Neural cell (in vitro differentiated cells): Measurements from ENCODE around the gene PARP12. TPM values are rescaled to one million over a fixed set of nuclear protein-coding genes. Genes with fewer than 3 reads are reported as not detected.

ENCODE experiments used
- H2AFZ ChIP-seq: fragments of 200-600, 300-800 bp; sonication (generic), shearing (Covaris generic); 2 replicates; pipeline ENCODE4 v1.6.0; 2014; ENCODE audit warnings: low read depth, mild to moderate bottlenecking, antibody characterized with exemption, low read length, moderate library complexity
- H3F3A ChIP-seq: fragments of 200-600 bp; shearing (Covaris generic); 2 replicates; pipeline ENCODE4 v1.6.1; 2016; ENCODE audit warnings: mild to moderate bottlenecking, moderate library complexity, mixed read lengths, antibody characterized with exemption, low read length; ENCODE audit not compliant: insufficient read depth, poor library complexity, severe bottlenecking
- H3K27ac ChIP-seq: fragments of 200-600, 300-800 bp; sonication (generic), shearing (Covaris generic); 2 replicates; pipeline ENCODE4 v1.5.1; 2014; ENCODE audit warnings: mild to moderate bottlenecking, low read length, moderate library complexity
- H3K27me3 ChIP-seq: fragments of 300-800, 200-600 bp; sonication (generic), shearing (Covaris generic); 2 replicates; pipeline ENCODE4 v1.6.0; 2014; ENCODE audit warnings: mild to moderate bottlenecking, low read depth, low read length, moderate library complexity; ENCODE audit not compliant: insufficient read depth
- H3K36me3 ChIP-seq: fragments of 300-800, 200-600 bp; sonication (generic), shearing (Covaris generic); 2 replicates; pipeline ENCODE4 v1.5.1; 2014; ENCODE audit warnings: mild to moderate bottlenecking, antibody characterized with exemption, low read length, moderate library complexity; ENCODE audit not compliant: insufficient read depth
- H3K4me2 ChIP-seq: fragments of 300-800, 200-600 bp; sonication (generic), shearing (Covaris generic); 2 replicates; pipeline ENCODE4 v1.6.0; 2014; ENCODE audit warnings: mild to moderate bottlenecking, low read length
- H3K4me3 ChIP-seq: fragments of 300-800, 200-600 bp; sonication (generic), shearing (Covaris generic); 2 replicates; pipeline ENCODE4 v1.5.1; 2014; ENCODE audit warnings: mild to moderate bottlenecking, low read length, moderate library complexity
- H3K79me2 ChIP-seq: fragments of 200-600 bp; shearing (Covaris generic); replicated peaks from 2 replicates; pipeline ENCODE4 v1.6.0; 2014; ENCODE audit warnings: mild to moderate bottlenecking, low read length, moderate library complexity; ENCODE audit not compliant: insufficient read depth
- H3K9ac ChIP-seq: fragments of 300-800, 200-600 bp; sonication (generic), shearing (Covaris generic); 2 replicates; pipeline ENCODE4 v1.6.1; 2016; ENCODE audit warnings: mild to moderate bottlenecking, low read length, mixed read lengths
- H3K9me2 ChIP-seq: fragments of 200-600 bp; shearing (Covaris generic); 2 replicates; pipeline ENCODE4 v1.6.1; 2016; ENCODE audit warnings: mild to moderate bottlenecking, low read length, mixed read lengths; ENCODE audit not compliant: insufficient read depth
- H3K9me3 ChIP-seq: fragments of 200-600, 300-800 bp; sonication (generic), shearing (Covaris generic); 2 replicates; pipeline ENCODE4 v1.6.1; 2016; ENCODE audit warnings: mild to moderate bottlenecking, mixed run types, low read length, moderate library complexity, mixed read lengths
- H4K20me1 ChIP-seq: fragments of 200-600 bp; shearing (Covaris generic); 2 replicates; pipeline ENCODE4 v1.6.1; 2016; ENCODE audit warnings: mild to moderate bottlenecking, mixed run types; ENCODE audit not compliant: insufficient read depth
- CTCF ChIP-seq: fragments of 450-650 bp; IDR thresholded peaks from 2 replicates; pipeline ENCODE4 v1.5.1; 2014; ENCODE audit warnings: antibody characterized with exemption, mild to moderate bottlenecking, moderate library complexity; ENCODE audit not compliant: poor library complexity, severe bottlenecking
- EP300 ChIP-seq: fragments of 450-650 bp; conservative IDR thresholded peaks from 2 replicates; pipeline ENCODE4 v1.6.1; 2014; ENCODE audit warnings: antibody characterized with exemption, mild to moderate bottlenecking, moderate library complexity; ENCODE audit not compliant: poor library complexity, severe bottlenecking
- EZH2 ChIP-seq: fragments of 200-600, 300-800 bp; shearing (Covaris generic), sonication (generic); IDR thresholded peaks from 2 replicates; pipeline ENCODE4 v1.6.1; 2014; ENCODE audit warnings: antibody characterized with exemption, low read length, borderline replicate concordance, mild to moderate bottlenecking; ENCODE audit not compliant: insufficient read depth, poor library complexity, severe bottlenecking
- MXI1 ChIP-seq: fragments of 450-650 bp; conservative IDR thresholded peaks from 2 replicates; pipeline ENCODE4 v1.6.1; 2014; ENCODE audit warnings: antibody characterized with exemption, mild to moderate bottlenecking; ENCODE audit not compliant: poor library complexity, severe bottlenecking
- POLR2AphosphoS5 ChIP-seq: IDR thresholded peaks from 2 replicates; pipeline ENCODE4 v1.6.1; 2012
- RAD21 ChIP-seq: fragments of 450-650 bp; conservative IDR thresholded peaks from 2 replicates; pipeline ENCODE4 v1.6.1; 2014; ENCODE audit warnings: antibody characterized with exemption, mild to moderate bottlenecking, moderate library complexity
- REST ChIP-seq: IDR thresholded peaks from 2 replicates; pipeline ENCODE4 v1.6.1; 2012; ENCODE audit warnings: borderline replicate concordance
- SMC3 ChIP-seq: fragments of 450-650 bp; conservative IDR thresholded peaks from 2 replicates; pipeline ENCODE4 v1.6.1; 2014; ENCODE audit warnings: antibody characterized with exemption, mild to moderate bottlenecking, moderate library complexity; ENCODE audit not compliant: poor library complexity
- TAF1 ChIP-seq: IDR thresholded peaks from 2 replicates; pipeline ENCODE4 v1.6.1; 2012; ENCODE audit warnings: low read depth
- polyA plus RNA-seq: library from polyadenylated mRNA; depleted of rRNA; stranded (reverse); fragments of >200 nt; gene quantifications from 2 replicates; pipeline ENCODE4 v1.2.3, GENCODE V29; 2014

Gene PARP12
- polyA plus RNA-seq, 1 donor from 2014 or later = not detected

GRCh38 chr7:139993169-139993568 lies 69.6 kb downstream of the PARP12 start:
- Histone ChIP-seq H3K79me2 (no peaks in the 10 kb centered on the region), H3K9me2 (no peaks in the 10 kb centered on the region), H3K9ac (no peak overlapping the region), H3F3A (no peaks in the 10 kb centered on the region), H3K4me2 (no peak overlapping the region), H3K27me3 (no peaks in the 10 kb centered on the region), H3K4me3 (no peak overlapping the region), H2AFZ (no peak overlapping the region), H4K20me1 (no peaks in the 10 kb centered on the region), H3K36me3 (no peaks in the 10 kb centered on the region), H3K9me3 (no peaks in the 10 kb centered on the region), H3K27ac (no peak overlapping the region)
- TF ChIP-seq POLR2AphosphoS5 = no peak
- TF ChIP-seq TAF1 = no peak
- TF ChIP-seq CTCF = no peak
- no peak for TF ChIP-seq SMC3
- TF ChIP-seq EZH2 = no peak
- TF ChIP-seq RAD21 = no peak
- no peak for TF ChIP-seq MXI1
- TF ChIP-seq EP300 = no peak
- no peak for TF ChIP-seq REST

GRCh38 chr7:139992353-139993044 lies 70.3 kb downstream of the PARP12 start:
- H3K27ac ChIP-seq = no peak overlapping the region

More at GRCh38 chr7:139992353-139993044, 70.3 kb downstream of the PARP12 start:
- Histone ChIP-seq H3K9ac (no peak overlapping the region), H3K4me2 (no peak overlapping the region), H3K36me3 (no peaks in the 10 kb centered on the region), H3K9me2 (no peaks in the 10 kb centered on the region), H4K20me1 (no peaks in the 10 kb centered on the region), H3F3A (no peaks in the 10 kb centered on the region), H3K4me3 (no peak overlapping the region), H3K79me2 (no peaks in the 10 kb centered on the region), H3K27me3 (no peaks in the 10 kb centered on the region), H2AFZ (no peak overlapping the region), H3K9me3 (no peaks in the 10 kb centered on the region)
- no peak for TF ChIP-seq REST
- TF ChIP-seq POLR2AphosphoS5 = no peak
- no peak for TF ChIP-seq CTCF
- TF ChIP-seq EZH2 = no peak
- no peak for TF ChIP-seq TAF1
- no peak for TF ChIP-seq MXI1
- TF ChIP-seq SMC3 = no peak
- TF ChIP-seq EP300 = no peak
- TF ChIP-seq RAD21 = no peak
